Activated naive CD4-positive, alpha-beta T cell treated with anti-CD3 and anti-CD28 coated beads, Interleukin-2, amount 50 U/mL, for 16 hours (primary cell): ENCODE measurements around the gene PPM1M.

Source experiments
- DNase-seq: peaks from one replicate; pipeline ENCODE4 v3.0.0-alpha.2; 2020

The PPM1M gene, protein sequence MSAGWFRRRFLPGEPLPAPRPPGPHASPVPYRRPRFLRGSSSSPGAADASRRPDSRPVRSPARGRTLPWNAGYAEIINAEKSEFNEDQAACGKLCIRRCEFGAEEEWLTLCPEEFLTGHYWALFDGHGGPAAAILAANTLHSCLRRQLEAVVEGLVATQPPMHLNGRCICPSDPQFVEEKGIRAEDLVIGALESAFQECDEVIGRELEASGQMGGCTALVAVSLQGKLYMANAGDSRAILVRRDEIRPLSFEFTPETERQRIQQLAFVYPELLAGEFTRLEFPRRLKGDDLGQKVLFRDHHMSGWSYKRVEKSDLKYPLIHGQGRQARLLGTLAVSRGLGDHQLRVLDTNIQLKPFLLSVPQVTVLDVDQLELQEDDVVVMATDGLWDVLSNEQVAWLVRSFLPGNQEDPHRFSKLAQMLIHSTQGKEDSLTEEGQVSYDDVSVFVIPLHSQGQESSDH

GRCh38 chr3:52245322-52246263, at the start of gene PPM1M:
PPM1M (plus strand) TSS chr3:52245759; CDS start chr3:52245825, 66 bp downstream.
- DNase-seq = peak; percentile 58

- no peak for DNase-seq
These were observed 49.7 kb upstream of the PPM1M start for GRCh38 chr3:52195823-52196331.

DNA sequence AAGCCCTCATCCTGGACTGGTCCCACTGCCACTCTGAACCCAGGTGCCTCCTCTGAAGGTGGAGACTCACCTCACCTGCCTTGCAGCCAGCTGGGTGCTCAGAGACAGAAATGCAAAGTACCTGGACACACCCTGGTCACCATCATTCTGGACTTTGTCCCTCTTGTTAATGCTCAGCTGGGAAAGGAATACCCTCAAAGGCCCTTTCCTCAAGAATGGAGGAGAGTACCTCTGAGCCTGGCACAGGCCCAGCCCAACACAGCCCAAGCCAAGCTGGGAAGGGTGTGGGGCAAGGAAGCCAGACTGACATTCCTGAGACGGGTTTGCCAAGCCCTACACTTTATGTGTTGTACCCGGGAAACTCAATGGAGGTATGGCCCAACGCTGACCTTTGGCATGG, 48.6 kb upstream of the PPM1M start:
- no peak for DNase-seq

- no peak for DNase-seq
These were observed 48.1 kb upstream of the PPM1M start for GRCh38 chr3:52197499-52197841.

GRCh38 chr3:52197842-52198625, 47.5 kb upstream of the PPM1M start, which contains the start of gene ALAS1:
ALAS1 (plus strand) TSS chr3:52198160; CDS start chr3:52199242, 1,082 bp downstream.
- peak; percentile 93 for DNase-seq

DNA sequence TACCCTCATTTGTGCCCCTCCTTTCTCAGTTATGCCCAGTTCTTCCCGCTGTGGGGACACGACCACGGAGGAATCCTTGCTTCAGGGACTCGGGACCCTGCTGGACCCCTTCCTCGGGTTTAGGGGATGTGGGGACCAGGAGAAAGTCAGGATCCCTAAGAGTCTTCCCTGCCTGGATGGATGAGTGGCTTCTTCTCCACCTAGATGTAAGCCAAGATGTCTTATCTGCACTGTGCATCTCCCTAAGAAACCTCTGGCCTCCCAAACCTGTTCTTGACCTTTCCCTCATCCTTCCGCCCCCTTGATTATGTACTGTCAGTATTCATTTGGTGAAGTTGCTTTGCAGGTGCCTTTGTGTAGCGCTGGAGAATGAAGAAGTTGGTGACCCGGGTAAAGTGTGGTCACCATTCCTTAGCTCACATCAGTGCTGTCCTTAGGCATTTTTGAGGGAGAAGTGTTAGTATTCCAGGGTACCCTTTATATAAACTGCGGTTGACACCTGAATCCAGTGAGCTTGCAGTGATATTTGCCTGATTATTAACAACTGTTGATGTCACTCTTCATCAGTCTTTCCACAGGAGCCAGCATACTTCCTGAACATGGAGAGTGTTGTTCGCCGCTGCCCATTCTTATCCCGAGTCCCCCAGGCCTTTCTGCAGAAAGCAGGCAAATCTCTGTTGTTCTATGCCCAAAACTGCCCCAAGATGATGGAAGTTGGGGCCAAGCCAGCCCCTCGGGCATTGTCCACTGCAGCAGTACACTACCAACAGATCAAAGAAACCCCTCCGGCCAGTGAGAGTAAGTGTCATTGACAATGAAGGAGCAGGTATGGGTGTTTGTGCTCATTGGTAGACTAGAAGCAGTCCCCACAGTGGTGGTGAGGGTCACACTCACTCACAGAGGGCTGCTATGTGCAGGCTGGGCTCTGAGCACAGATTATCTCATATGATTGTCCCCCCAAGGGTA, 46.6 kb upstream of the PPM1M start:
- no peak for DNase-seq

GRCh38 chr3:52200981-52201679, 44.4 kb upstream of the PPM1M start:
- DNase-seq = no peak

- no peak for DNase-seq
These were observed 43.0 kb upstream of the PPM1M start for GRCh38 chr3:52202384-52203077.

- DNase-seq = no peak
These were observed 41.9 kb upstream of the PPM1M start for GRCh38 chr3:52203701-52204100.

- no peak for DNase-seq
These were observed 41.1 kb upstream of the PPM1M start for GRCh38 chr3:52204337-52205073.

DNA sequence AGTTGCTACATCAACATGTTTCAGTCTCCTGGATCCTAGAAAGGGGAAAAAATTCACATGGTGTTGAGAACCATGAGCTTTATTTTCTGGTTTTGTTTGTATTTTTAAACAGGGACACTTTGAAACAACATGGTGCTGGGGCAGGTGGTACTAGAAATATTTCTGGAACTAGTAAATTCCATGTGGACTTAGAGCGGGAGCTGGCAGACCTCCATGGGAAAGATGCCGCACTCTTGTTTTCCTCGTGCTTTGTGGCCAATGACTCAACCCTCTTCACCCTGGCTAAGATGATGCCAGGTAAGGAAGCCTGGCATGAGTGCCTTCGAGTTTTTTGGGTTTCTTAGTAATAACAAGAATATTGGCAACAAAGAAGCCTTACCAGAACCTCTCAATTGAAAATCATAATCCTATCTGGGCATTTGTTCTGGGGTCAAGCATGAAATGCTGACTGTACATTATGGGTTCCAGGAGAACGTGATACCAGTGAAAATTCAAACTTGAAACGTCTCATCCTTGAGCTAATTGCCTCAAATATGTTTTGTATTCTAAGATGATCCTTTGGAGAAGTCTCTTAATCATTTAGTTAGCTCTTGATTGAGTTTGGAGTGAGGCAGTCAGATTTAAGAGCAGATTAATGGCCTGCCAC, 39.7 kb upstream of the PPM1M start:
- no peak for DNase-seq

- DNase-seq = no peak
These were observed 37.0 kb upstream of the PPM1M start for GRCh38 chr3:52208556-52208955.

DNA sequence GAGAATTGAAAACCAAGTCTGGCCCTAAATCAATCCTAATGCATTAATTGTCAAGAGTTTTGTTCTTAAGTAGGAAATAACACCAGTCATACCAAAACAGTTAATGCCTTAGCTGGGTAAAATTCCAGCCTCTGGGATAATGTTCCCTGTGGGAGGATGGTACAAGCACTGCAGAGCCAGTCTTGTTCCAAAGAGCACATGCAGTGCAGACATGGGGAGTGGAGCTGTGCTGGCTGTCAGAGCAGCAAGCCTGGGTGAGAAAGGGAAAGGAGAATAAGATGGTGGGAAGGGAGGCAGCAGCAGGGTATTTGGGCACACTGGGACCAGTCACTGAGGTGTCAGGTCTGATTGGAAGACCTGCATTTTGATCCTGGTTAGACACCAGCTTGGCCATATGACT, 35.5 kb upstream of the PPM1M start:
- no peak for DNase-seq

GRCh38 chr3:52210550-52211046, 35.0 kb upstream of the PPM1M start:
- no peak for DNase-seq

- no peak for DNase-seq
These were observed 34.2 kb upstream of the PPM1M start for GRCh38 chr3:52211268-52211891.

DNA sequence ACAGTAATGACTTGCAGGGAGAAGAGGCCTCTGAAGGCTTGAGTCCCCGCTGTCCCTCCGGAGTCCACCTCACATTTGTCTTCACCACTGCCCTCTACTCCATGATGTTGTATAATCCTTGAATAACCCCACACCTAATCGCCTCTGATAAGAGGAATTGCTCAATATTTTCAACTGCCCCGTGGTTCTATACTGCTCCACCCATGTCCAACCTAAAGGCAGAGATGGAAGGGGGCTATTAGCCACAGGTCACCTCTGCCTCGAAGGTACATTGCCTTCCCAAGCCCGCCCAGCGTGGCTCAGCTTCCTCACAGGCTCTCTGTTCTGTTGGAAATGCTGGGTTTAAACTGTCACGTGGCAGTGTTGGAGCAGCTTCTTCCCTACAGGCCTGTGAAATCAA, 32.6 kb upstream of the PPM1M start:
- DNase-seq = no peak

- no peak for DNase-seq
These were observed 31.7 kb upstream of the PPM1M start for GRCh38 chr3:52213901-52214300.

DNA sequence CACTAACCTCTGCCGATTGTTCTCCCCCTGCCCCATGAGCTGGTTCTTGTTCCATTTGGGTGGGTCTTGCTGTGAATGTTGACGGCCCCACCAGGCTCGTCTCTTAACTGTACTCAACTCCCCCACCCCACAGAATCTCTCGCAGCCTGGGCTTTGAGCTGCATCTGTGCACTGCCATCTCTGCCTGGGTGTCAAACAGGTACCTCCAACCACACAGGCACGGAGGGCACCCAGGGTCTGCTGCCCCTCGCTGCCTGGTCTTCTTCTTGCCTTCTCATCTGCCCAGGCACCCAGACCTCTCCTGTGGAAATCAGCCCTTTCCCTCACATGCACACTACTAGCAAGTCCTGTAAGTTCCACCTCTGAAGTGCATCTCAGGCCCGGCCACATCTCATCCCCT, 30.2 kb upstream of the PPM1M start:
- no peak for DNase-seq
